Common myeloid progenitor, CD34-positive (primary cell): Measurements from ENCODE around the gene PPFIBP2.

Source experiments
- CTCF ChIA-PET: fragments of 350-600 bp; sonication (Branson Sonifier 250); formaldehyde crosslinking; loops from one replicate; lab custom pipeline; 2021; ENCODE audit warnings: antibody characterized with exemption; lab: Charles Lee
- POLR2A ChIA-PET: fragments of 350-600 bp; sonication (Branson Sonifier 250); formaldehyde crosslinking; loops from one replicate; lab custom pipeline; 2021; ENCODE audit warnings: antibody characterized with exemption; lab: Charles Lee
- DNase-seq, 3 donors: peaks; one replicate each; pipeline versions ENCODE4 v3.0.0 to v3.0.0-alpha.2; 2013
- H3K27ac ChIP-seq, 2 experiments: 1 replicate in 1 of 2; 2 replicates in 1 of 2; pipeline ENCODE4 v1.7.0; 2013; ENCODE audit warnings: inconsistent platforms in 2 of 2, low read length in 2 of 2, mild to moderate bottlenecking in 2 of 2, low read depth in 1 of 2, moderate library complexity in 1 of 2; ENCODE audit not compliant: severe bottlenecking in 2 of 2, insufficient read depth in 1 of 2, poor library complexity in 1 of 2
- H3K27me3 ChIP-seq, 5 experiments: replicated peaks in 2 of 5; 1 replicate in 3 of 5; 2 replicates in 2 of 5; pipeline versions ENCODE4 v1.6.1 to v1.7.0; 2013; ENCODE audit warnings: low read length in 4 of 5, mild to moderate bottlenecking in 2 of 5, moderate library complexity in 2 of 5, inconsistent platforms in 1 of 5; ENCODE audit not compliant: insufficient read depth in 5 of 5, control insufficient read depth in 4 of 5
- H3K36me3 ChIP-seq, 4 experiments: 1 replicate in 2 of 4; 2 replicates in 2 of 4; pipeline versions ENCODE4 v1.6.1 to v1.7.0; 2013; ENCODE audit warnings: low read length in 3 of 4, control low read depth in 1 of 4, mild to moderate bottlenecking in 1 of 4; ENCODE audit not compliant: control insufficient read depth in 4 of 4, insufficient read depth in 4 of 4
- H3K4me1 ChIP-seq, 4 experiments: 1 replicate in 3 of 4; 2 replicates in 1 of 4; pipeline versions ENCODE4 v1.6.1 to v1.7.1; 2013; ENCODE audit warnings: low read length in 3 of 4, mild to moderate bottlenecking in 3 of 4, control low read depth in 1 of 4, inconsistent platforms in 1 of 4, moderate library complexity in 1 of 4; ENCODE audit not compliant: control insufficient read depth in 4 of 4, insufficient read depth in 4 of 4; ENCODE audit errors: control extremely low read depth in 1 of 4
- H3K4me3 ChIP-seq, 7 experiments: 1 replicate in 4 of 7; 2 replicates in 3 of 7; pipeline versions ENCODE4 v1.5.1 to v1.7.0; 2013; ENCODE audit warnings: mild to moderate bottlenecking in 7 of 7, low read length in 6 of 7, moderate library complexity in 6 of 7, inconsistent platforms in 2 of 7, low read depth in 2 of 7, control low read depth in 1 of 7; ENCODE audit not compliant: insufficient read depth in 4 of 7, control insufficient read depth in 1 of 7; ENCODE audit errors: extremely low read depth in 1 of 7
- H3K9me3 ChIP-seq, 5 experiments: 1 replicate in 4 of 5; 2 replicates in 1 of 5; pipeline versions ENCODE4 v1.6.1 to v1.7.1; 2013; ENCODE audit warnings: low read length in 4 of 5, mild to moderate bottlenecking in 2 of 5, inconsistent platforms in 1 of 5, low read depth in 1 of 5, moderate library complexity in 1 of 5; ENCODE audit not compliant: control insufficient read depth in 4 of 5, insufficient read depth in 2 of 5; ENCODE audit errors: control extremely low read depth in 1 of 5
- WGBS: methylation state at CpG from one replicate; pipeline ENCODE4 v1.1.5; 2013; ENCODE audit not compliant: insufficient coverage; 5-methylcytosine and 5-hydroxymethylcytosine counted together

The PPFIBP2 gene

DNA sequence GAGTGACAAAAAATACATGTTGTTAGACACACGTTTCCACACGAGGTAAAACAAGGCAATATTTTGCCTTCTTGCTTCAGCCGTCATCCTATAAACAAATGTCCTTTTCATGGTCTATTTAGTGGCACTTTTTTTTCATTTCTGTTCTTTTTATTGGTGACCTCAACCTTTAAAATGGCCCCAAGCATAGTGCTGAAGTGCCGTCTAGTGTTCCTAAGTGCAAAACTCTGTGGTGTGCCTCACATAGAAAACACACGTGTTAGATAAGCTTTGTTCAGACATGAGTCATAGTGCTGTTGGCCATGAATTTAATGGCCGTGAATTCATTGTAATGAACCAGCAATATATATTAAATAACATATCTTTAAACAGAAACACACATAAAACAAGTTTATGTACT, 176.8 kb downstream of the PPFIBP2 start:
- peaks cover 5 to 47% (median 14%) of the 10 kb centered on the region in 5 experiments for H3K27me3 ChIP-seq
- WGBS = 25% methylated on average over 4 of the region's 6 CpGs

GRCh38 chr11:7691759-7692350, 178.1 kb downstream of the PPFIBP2 start:
- no peak overlapping the region for H3K4me3 ChIP-seq
- no peak overlapping the region for H3K27ac ChIP-seq
- H3K36me3 ChIP-seq = no peaks in the 10 kb centered on the region
- no peak for DNase-seq
- WGBS = 92% methylated on average over 6 of the region's 6 CpGs
- ChIA-PET CTCF (interaction anchor here (0.7 to 2.4 kb wide), 8 partner anchors 23 to 594 kb away, joined by 3 to 8 read pairs (median 4); no protein-coding TSS in a partner anchor), POLR2A (no interaction called here)
- H3K9me3 ChIP-seq = no peaks in the 10 kb centered on the region
- no peaks in the 10 kb centered on the region for H3K4me1 ChIP-seq
- peaks cover 5 to 40% (median 14%) of the 10 kb centered on the region in 5 experiments for H3K27me3 ChIP-seq

More for the DNA sequence above, 176.8 kb downstream of the PPFIBP2 start:
- Histone ChIP-seq H3K4me3 (no peak overlapping the region), H3K27ac (no peak overlapping the region), H3K9me3 (no peaks in the 10 kb centered on the region), H3K36me3 (no peaks in the 10 kb centered on the region), H3K4me1 (no peaks in the 10 kb centered on the region)
- POLR2A ChIA-PET = no interaction called here
- peak in 1 of 3 donors; percentile 68 for DNase-seq
- CTCF ChIA-PET = interaction anchor here (1.0 to 2.4 kb wide), 6 partner anchors 22 to 878 kb away, joined by 3 to 8 read pairs (median 4); no protein-coding TSS in a partner anchor

DNA sequence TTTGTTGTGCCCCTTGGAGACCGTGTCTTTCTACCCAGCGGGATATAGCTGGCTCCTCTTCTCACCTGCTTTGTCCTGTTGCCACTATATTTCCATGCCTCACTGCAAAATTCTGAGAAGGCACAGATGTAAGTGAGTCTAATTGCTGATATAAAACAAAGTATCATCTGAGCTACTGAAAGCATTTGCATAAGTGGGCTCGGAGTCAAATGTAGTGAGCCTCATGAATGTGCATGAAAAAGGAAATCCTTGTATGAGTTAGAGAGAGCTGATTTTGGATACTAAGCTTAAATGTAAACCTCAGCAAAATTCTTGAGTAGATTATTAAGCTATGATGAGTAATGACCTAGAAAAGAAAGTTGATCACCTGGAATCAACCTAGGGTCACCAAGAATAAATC, 178.6 kb downstream of the PPFIBP2 start:
- no peaks in the 10 kb centered on the region for H3K36me3 ChIP-seq
- H3K9me3 ChIP-seq = no peaks in the 10 kb centered on the region
- WGBS = 100% methylated on average over 2 of the region's 3 CpGs
- no peak overlapping the region for H3K27ac ChIP-seq
- H3K4me1 ChIP-seq = no peaks in the 10 kb centered on the region
- ChIA-PET CTCF (interaction anchor here (0.6 to 2.4 kb wide), 3 partner anchors 24 to 593 kb away, joined by 3 to 6 read pairs (median 3); no protein-coding TSS in a partner anchor), POLR2A (no interaction called here)
- H3K4me3 ChIP-seq = no peak overlapping the region
- DNase-seq = no peak
- peaks cover 5 to 40% (median 14%) of the 10 kb centered on the region in 5 experiments for H3K27me3 ChIP-seq

DNA sequence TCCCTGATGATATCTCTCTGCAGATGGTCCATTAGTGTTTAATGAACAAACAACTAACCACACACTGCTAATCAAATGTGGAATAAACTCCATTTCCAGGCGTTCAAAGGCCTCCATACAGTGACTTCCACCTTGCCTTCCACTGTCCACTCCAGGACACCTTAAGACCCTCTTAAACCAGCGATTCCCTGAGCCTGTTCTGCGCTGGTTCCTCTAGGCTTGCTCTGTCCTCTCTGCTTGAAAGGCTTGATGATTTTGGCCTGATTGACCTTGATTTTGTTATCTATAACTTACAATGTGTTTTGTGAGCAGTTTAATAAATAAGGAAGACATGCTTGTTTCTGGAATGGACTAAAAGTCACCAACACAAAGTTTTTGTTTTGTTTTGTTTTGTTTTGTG, 180.4 kb downstream of the PPFIBP2 start:
- no peaks in the 10 kb centered on the region for H3K4me1 ChIP-seq
- 56% methylated on average over 1 of the region's 3 CpGs for WGBS
- H3K27me3 ChIP-seq = peaks cover 7 to 38% (median 14%) of the 10 kb centered on the region in 5 experiments
- H3K36me3 ChIP-seq = no peaks in the 10 kb centered on the region
- ChIA-PET CTCF (interaction anchor here (1.0 to 2.4 kb wide), 7 partner anchors 8 to 596 kb away, joined by 3 to 9 read pairs (median 8); no protein-coding TSS in a partner anchor), POLR2A (no interaction called here)
- no peak for DNase-seq
- no peak overlapping the region for H3K4me3 ChIP-seq
- H3K27ac ChIP-seq = no peak overlapping the region
- H3K9me3 ChIP-seq = no peaks in the 10 kb centered on the region

- ChIA-PET POLR2A (no interaction called here), CTCF (interaction anchor here (1.0 to 2.4 kb wide), 4 partner anchors 9 to 598 kb away, joined by 4 to 9 read pairs (median 8); no protein-coding TSS in a partner anchor)
- Histone ChIP-seq H3K27ac (no peak overlapping the region), H3K27me3 (peaks cover 7 to 30% (median 9%) of the 10 kb centered on the region in 5 experiments), H3K9me3 (no peaks in the 10 kb centered on the region), H3K36me3 (no peaks in the 10 kb centered on the region), H3K4me1 (no peaks in the 10 kb centered on the region), H3K4me3 (no peak overlapping the region)
- 79% methylated on average over 5 of the region's 5 CpGs for WGBS
- DNase-seq = no peak
Measured at GRCh38 chr11:7696424-7696823, 182.6 kb downstream of the PPFIBP2 start.
